GM10266 (cell line): ENCODE results near the gene PIERCE2.
"Not testable (repeated sequence)": the region's sequence is repeated elsewhere in the genome, so short reads cannot be mapped to it uniquely, and the experiment has no call there.

Source experiments
- DNase-seq: peaks from one replicate; pipeline ENCODE4 v3.0.0; 2012; ENCODE audit errors: extremely low spot score
- TF ChIP-seq, protein P1 (sequence below): IDR thresholded peaks from 2 replicates; pipeline ENCODE4 v1.5.1; 2012; ENCODE audit warnings: mild to moderate bottlenecking, low read depth; ENCODE audit not compliant: control insufficient read depth, insufficient read depth; ENCODE audit errors: missing control alignments

The PIERCE2 gene

DNA sequence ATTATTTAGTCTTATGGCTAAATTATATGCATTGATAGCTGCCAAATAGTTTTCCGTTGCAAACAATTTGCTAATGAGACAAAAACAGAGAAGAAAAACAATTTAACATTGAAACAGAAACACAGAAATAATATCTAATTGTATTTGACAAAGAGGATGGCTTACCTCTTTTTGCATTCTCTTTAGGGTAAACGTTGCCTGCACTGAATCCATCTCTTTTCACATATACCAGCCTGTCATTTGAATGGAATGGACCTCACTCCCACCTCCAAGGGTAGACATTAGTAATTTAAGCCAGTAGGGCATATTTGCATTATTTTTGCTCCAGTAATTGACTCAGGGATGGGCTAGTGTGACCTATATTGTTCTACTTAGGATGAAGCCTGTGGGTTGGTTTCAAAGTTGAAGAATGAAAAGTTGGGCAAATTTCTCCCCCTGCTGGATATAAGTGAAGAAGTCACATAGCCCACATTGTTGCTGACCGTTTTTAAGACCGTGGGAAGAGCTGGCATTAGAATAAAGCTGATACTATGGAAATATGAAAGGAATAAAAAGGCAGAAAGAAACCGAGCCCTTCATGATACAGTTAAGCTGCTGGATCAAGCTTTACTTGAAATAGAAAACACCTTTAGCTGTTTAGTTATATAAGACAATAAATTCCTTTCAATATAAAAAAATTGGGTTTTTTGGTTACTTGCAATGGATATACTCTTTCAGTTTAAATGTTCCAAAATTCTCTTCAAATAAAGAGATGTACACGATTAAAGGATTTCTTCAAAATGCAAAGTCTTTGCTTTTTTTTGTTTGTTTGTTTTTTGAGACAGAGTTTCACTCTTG, 26.9 kb downstream of the PIERCE2 start:
- TF ChIP-seq, protein P1, sequence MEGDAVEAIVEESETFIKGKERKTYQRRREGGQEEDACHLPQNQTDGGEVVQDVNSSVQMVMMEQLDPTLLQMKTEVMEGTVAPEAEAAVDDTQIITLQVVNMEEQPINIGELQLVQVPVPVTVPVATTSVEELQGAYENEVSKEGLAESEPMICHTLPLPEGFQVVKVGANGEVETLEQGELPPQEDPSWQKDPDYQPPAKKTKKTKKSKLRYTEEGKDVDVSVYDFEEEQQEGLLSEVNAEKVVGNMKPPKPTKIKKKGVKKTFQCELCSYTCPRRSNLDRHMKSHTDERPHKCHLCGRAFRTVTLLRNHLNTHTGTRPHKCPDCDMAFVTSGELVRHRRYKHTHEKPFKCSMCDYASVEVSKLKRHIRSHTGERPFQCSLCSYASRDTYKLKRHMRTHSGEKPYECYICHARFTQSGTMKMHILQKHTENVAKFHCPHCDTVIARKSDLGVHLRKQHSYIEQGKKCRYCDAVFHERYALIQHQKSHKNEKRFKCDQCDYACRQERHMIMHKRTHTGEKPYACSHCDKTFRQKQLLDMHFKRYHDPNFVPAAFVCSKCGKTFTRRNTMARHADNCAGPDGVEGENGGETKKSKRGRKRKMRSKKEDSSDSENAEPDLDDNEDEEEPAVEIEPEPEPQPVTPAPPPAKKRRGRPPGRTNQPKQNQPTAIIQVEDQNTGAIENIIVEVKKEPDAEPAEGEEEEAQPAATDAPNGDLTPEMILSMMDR, result peak; percentile 69
- DNase-seq, result peak; percentile 47

DNA sequence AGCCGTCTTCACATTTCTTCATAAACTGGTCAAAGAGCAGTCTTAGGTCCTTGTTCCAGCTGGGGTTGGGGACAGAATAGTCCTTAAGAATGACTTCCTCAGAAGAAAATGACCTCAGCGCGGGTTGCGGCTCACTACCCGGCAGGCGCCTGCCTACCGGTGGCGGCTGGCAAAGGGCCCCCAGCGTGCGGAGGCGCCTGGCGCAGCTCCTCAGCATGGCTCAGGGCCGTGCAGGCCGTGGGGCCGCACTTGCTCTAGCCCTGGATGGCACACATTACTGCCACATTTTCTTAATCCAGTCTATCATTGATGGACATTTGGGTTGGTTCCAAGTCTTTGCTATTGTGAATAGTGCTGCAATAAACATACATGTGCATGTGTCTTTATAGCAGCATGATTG, 34.8 kb downstream of the PIERCE2 start:
- DNase-seq, result not testable (repeated sequence)

DNA sequence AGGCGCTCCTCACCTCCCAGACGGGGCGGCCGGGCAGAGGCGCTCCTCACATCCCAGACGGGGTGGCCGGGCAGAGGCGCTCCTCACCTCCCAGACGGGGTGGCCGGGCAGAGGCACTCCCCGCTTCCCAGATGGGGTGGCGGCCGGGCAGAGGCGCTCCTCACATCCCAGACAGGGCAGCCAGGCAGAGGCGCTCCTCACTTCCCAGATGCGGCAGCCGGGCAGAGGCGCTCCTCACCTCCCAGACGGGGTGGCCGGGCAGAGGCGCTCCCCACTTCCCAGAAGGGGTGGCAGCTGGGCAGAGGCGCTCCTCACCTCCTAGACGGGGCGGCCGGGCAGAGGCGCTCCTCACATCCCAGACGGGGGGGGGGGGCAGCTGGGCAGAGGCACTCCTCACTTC, 37.6 kb downstream of the PIERCE2 start:
- not testable (repeated sequence) for DNase-seq

DNA sequence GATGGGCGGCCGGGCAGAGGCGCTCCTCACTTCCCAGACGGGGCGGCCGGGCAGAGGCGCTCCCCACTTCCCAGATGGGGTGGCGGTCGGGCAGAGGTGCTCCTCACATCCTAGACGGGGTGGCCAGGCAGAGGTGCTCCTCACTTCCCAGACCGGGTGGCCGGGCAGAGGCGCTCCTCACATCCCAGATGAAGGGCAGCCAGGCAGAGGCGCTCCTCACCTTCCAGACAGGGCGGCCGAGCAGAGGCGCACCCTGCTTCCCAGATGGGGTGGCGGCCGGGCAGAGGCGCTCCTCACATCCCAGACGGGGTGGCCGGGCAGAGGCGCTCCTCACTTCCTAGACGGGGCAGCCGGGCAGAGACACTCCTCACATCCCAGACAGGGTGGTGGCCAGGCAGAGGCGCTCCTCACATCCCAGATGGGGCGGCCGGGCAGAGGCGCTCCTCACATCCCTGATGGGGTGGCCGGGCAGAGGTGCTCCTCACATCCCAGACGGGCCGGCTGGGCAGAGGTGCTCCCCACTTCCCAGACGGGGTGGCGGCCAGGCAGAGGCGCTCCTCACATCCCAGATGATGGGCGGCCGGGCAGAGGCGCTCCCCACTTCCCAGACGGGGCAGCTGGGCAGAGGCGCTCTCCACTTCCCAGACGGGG, 38.2 kb downstream of the PIERCE2 start:
- DNase-seq, result not testable (repeated sequence)

DNA sequence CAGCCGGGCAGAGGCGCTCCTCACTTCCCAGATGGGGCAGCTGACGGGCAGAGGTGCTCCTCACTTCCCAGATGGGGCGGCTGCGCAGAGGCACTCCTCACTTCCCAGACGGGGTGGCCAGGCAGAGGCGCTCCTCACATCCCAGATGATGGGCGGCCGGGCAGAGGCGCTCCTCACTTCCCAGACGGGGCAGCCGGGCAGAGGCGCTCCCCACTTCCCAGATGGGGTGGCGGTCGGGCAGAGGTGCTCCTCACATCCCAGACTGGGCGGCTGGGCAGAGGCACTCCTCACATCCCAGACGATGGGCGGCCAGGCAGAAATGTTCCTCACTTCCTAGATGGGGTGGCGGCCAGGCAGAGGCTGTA, 38.7 kb downstream of the PIERCE2 start:
- DNase-seq, result not testable (repeated sequence)

DNA sequence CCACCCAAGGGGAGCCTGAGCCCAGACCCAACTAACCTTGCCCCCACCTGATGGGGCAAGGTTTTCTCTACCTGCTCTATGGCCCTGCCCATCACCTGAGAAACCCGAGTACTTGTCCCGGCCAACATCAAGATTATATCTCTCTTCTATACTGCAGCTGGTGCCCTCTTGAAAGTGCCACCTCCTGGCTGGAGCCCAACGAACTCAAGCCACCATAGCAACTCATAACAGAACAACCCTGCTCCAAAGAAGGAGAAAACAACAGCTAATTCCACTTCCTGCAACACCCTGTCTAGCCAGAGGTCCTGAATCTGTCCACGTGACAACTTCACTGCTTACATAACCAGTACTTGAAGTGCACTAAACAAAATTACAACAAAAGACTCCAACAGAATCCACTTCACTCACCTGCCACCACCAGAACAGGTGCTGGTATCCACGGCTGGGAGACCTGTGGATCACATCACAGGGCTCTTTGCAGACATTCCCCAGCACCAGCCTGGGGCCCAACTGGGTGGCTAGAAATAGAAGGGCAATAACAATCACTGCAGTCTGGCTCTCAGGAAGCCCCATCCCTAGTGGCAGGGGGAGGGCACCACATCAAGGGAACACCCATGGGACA, 49.2 kb downstream of the PIERCE2 start:
- TF ChIP-seq, protein P1, result no peak
- DNase-seq, result no peak

DNA sequence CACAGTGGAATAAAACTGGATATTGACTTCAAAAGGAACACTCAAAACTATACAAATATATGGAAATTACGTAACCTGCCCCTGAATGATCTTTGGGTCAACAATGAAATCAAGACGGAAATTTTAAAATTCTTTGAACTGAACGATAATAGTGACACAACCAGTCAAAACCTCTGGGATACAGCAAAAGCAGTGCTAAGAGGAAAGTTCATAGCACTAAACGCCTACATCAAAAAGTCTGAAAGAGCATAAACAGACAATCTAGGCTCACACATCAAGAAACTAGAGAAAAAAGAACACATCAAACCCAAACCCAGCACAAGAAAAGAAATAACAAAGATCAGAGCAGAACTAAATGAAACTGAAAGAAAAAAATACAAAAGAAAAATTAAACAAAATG, 53.2 kb downstream of the PIERCE2 start:
- TF ChIP-seq, protein P1, result no peak
- no peak for DNase-seq

DNA sequence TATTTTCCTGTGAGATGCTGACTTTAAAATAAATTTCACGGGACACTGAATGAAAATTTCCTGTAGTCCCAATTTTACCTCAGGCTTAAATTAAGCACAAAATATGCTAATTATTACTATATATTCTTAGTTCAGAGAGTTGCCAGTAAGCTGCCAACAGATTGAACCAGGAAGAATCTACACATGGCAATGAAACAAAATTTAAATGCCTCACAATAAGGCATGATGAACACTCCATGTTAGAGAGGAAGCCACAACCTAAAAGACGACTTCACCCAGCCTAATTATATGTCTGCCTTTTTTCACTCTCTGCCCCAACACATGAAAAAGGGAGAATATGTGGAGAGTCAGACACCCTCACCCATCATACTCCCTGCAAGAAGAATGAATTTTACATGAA, 60.0 kb downstream of the PIERCE2 start:
- TF ChIP-seq, protein P1, result no peak
- DNase-seq, result no peak
